Measurements from ENCODE around the gene RNF125. TPM values are rescaled to one million over a fixed set of nuclear protein-coding genes. Genes with fewer than 3 reads are reported as not detected.

RNF125 gene
- total and polyA plus RNA-seq, 9 of the 15 experiments (the other 6 are each of a cell fraction or from before 2014, with no cell fraction given), result 0.01 to 0.29 (median 0.07) TPM; not detected in 1

- TF ChIP-seq E2F5 (CRISPR knock-in tag; IDR thresholded peaks at IDR 0.05) (no peak), ZNF780A (CRISPR knock-in tag; IDR thresholded peaks at IDR 0.05) (no peak), MTA2 (IDR thresholded peaks at IDR 0.05; ENCODE audit: low read depth) (no peak), TAF9B (IDR thresholded peaks at IDR 0.05; ENCODE audit: partially characterized antibody) (peak; percentile 5), MAFG (tag; conservative IDR thresholded peaks at IDR 0.05) (no peak), KAT8 (IDR thresholded peaks at IDR 0.05; ENCODE audit: low read depth) (no peak), FOXM1 (IDR thresholded peaks at IDR 0.05; ENCODE audit: low read depth) (no peak), FOXM1 (CRISPR knock-in tag; IDR thresholded peaks at IDR 0.05; ENCODE audit: low read depth) (no peak; the same call in 1 of the 2 replicates), GATA2 (CRISPR knock-in tag; IDR thresholded peaks at IDR 0.05) (no peak), ZNF23 (CRISPR knock-in tag; IDR thresholded peaks at IDR 0.05) (no peak), PRMT5 (CRISPR knock-in tag; IDR thresholded peaks at IDR 0.05) (no peak), SRSF1 (IDR thresholded peaks at IDR 0.05; ENCODE audit: low read depth, low read length) (no peak), SMAD4 (CRISPR knock-in tag; conservative IDR thresholded peaks at IDR 0.05) (peak; percentile 71; the same call in 1 of the 2 replicates), SAFB (IDR thresholded peaks at IDR 0.05; ENCODE audit: borderline replicate concordance, low read depth, low read length) (no peak), BRD4 (IDR thresholded peaks at IDR 0.05) (0 out of 2 replicates have a peak, but pooled peaks have one; percentile 59), CREM (IDR thresholded peaks at IDR 0.05; ENCODE audit: low read depth) (0 out of 2 replicates have a peak, but pooled peaks have one; percentile 38), ZNF436 (CRISPR knock-in tag; IDR thresholded peaks at IDR 0.05) (no peak), ZNF707 (CRISPR knock-in tag; conservative IDR thresholded peaks at IDR 0.05) (no peak), STAT5A (IDR thresholded peaks at IDR 0.05; ENCODE audit: borderline replicate concordance, low read length) (no peak)
- TF ChIP-seq, protein P1, sequence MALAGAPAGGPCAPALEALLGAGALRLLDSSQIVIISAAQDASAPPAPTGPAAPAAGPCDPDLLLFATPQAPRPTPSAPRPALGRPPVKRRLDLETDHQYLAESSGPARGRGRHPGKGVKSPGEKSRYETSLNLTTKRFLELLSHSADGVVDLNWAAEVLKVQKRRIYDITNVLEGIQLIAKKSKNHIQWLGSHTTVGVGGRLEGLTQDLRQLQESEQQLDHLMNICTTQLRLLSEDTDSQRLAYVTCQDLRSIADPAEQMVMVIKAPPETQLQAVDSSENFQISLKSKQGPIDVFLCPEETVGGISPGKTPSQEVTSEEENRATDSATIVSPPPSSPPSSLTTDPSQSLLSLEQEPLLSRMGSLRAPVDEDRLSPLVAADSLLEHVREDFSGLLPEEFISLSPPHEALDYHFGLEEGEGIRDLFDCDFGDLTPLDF (CRISPR knock-in tag; IDR thresholded peaks at IDR 0.05), result no peak
- TF ChIP-seq, protein P2, sequence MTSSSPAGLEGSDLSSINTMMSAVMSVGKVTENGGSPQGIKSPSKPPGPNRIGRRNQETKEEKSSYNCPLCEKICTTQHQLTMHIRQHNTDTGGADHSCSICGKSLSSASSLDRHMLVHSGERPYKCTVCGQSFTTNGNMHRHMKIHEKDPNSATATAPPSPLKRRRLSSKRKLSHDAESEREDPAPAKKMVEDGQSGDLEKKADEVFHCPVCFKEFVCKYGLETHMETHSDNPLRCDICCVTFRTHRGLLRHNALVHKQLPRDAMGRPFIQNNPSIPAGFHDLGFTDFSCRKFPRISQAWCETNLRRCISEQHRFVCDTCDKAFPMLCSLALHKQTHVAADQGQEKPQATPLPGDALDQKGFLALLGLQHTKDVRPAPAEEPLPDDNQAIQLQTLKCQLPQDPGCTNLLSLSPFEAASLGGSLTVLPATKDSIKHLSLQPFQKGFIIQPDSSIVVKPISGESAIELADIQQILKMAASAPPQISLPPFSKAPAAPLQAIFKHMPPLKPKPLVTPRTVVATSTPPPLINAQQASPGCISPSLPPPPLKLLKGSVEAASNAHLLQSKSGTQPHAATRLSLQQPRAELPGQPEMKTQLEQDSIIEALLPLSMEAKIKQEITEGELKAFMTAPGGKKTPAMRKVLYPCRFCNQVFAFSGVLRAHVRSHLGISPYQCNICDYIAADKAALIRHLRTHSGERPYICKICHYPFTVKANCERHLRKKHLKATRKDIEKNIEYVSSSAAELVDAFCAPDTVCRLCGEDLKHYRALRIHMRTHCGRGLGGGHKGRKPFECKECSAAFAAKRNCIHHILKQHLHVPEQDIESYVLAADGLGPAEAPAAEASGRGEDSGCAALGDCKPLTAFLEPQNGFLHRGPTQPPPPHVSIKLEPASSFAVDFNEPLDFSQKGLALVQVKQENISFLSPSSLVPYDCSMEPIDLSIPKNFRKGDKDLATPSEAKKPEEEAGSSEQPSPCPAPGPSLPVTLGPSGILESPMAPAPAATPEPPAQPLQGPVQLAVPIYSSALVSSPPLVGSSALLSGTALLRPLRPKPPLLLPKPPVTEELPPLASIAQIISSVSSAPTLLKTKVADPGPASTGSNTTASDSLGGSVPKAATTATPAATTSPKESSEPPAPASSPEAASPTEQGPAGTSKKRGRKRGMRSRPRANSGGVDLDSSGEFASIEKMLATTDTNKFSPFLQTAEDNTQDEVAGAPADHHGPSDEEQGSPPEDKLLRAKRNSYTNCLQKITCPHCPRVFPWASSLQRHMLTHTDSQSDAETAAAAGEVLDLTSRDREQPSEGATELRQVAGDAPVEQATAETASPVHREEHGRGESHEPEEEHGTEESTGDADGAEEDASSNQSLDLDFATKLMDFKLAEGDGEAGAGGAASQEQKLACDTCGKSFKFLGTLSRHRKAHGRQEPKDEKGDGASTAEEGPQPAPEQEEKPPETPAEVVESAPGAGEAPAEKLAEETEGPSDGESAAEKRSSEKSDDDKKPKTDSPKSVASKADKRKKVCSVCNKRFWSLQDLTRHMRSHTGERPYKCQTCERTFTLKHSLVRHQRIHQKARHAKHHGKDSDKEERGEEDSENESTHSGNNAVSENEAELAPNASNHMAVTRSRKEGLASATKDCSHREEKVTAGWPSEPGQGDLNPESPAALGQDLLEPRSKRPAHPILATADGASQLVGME (CRISPR knock-in tag; IDR thresholded peaks at IDR 0.05), result peak; percentile 38; the same call in 1 of the 2 replicates
Observed at GRCh38 chr18:32092422-32093101, 73.9 kb downstream of the RNF125 start (continued).
